T-cell (primary cell): ENCODE measurements around the gene DIRAS1. TPM values are rescaled to one million over a fixed set of nuclear protein-coding genes. Genes with fewer than 3 reads are reported as not detected.

Experiments
- ATAC-seq, 4 experiments: fragments of 200-7000 bp in 3 of 4; fragments of 150-1000 bp in 1 of 4; cut with Tn5 transposase; replicated peaks in 1 of 4; 1 replicate in 3 of 4; 2 replicates in 1 of 4; pipeline ENCODE4 v1.10.0; 2021; ENCODE audit warnings: moderate library complexity in 3 of 4, mild to moderate bottlenecking in 2 of 4, moderate number of reproducible peaks in 1 of 4
- CTCF ChIA-PET, 2 donors: fragments of 300-600 bp; sonication (Branson Sonifier 250); formaldehyde crosslinking; loops; one replicate each; lab custom pipeline; 2022; ENCODE audit warnings: antibody characterized with exemption in 2 of 2; lab: Charles Lee
- POLR2A ChIA-PET, 2 donors: fragments of 300-600 bp; sonication (Branson Sonifier 250); formaldehyde crosslinking; loops; one replicate each; lab custom pipeline; 2022; ENCODE audit warnings: antibody characterized with exemption in 2 of 2; lab: Charles Lee
- DNase-seq, 35 experiments: peaks; one replicate each; pipeline versions ENCODE4 v3.0.0 to v3.0.0-alpha.2; 2013 to 2023
- H3K27ac ChIP-seq: one replicate; pipeline ENCODE4 v1.5.1; 2013; ENCODE audit warnings: low read length
- H3K27me3 ChIP-seq, 2 experiments: replicated peaks in 1 of 2; 1 replicate in 1 of 2; 2 replicates in 1 of 2; pipeline versions ENCODE4 v1.6.1 to v1.7.0; 2013; ENCODE audit warnings: low read length in 1 of 2, mixed read lengths in 1 of 2; ENCODE audit not compliant: control insufficient read depth in 2 of 2, insufficient read depth in 2 of 2; ENCODE audit errors: extremely low read depth in 1 of 2
- H3K36me3 ChIP-seq, 2 donors: 1 replicate in 1 of 2; 2 replicates in 1 of 2; pipeline versions ENCODE4 v1.6.1 to v1.7.0; 2013; ENCODE audit warnings: low read length in 1 of 2; ENCODE audit not compliant: control insufficient read depth in 2 of 2, insufficient read depth in 1 of 2; ENCODE audit errors: extremely low read depth in 1 of 2
- H3K4me1 ChIP-seq, 2 experiments: 1 replicate in 1 of 2; 2 replicates in 1 of 2; pipeline versions ENCODE4 v1.6.1 to v1.7.0; 2013; ENCODE audit warnings: low read length in 2 of 2, mixed read lengths in 1 of 2; ENCODE audit not compliant: insufficient read depth in 2 of 2, control insufficient read depth in 1 of 2; ENCODE audit errors: extremely low read depth in 1 of 2
- H3K4me3 ChIP-seq, 2 donors: 1 replicate in 1 of 2; 2 replicates in 1 of 2; pipeline versions ENCODE4 v1.5.1 to v1.7.0; 2013; ENCODE audit warnings: mild to moderate bottlenecking in 2 of 2, low read length in 1 of 2, moderate library complexity in 1 of 2; ENCODE audit not compliant: control insufficient read depth in 1 of 2; ENCODE audit errors: extremely low read depth in 1 of 2
- H3K9me3 ChIP-seq: 2 replicates; pipeline ENCODE4 v1.7.0; 2013
- H3K27ac Mint-ChIP-seq, 2 donors: one replicate each; pipeline ENCODE4 v1.8.0; 2020 to 2021; ENCODE audit warnings: mild to moderate bottlenecking in 2 of 2, mixed read lengths in 2 of 2
- H3K27me3 Mint-ChIP-seq, 2 donors: one replicate each; pipeline ENCODE4 v1.8.0; 2021 to 2022; ENCODE audit warnings: mixed read lengths in 2 of 2
- H3K36me3 Mint-ChIP-seq: one replicate; pipeline ENCODE4 v1.8.0; 2021; ENCODE audit warnings: mixed read lengths
- H3K4me1 Mint-ChIP-seq, 3 donors: one replicate each; pipeline ENCODE4 v1.8.0; 2020 to 2022; ENCODE audit warnings: mixed read lengths in 3 of 3, mild to moderate bottlenecking in 1 of 3
- H3K4me3 Mint-ChIP-seq, 3 donors: one replicate each; pipeline ENCODE4 v1.8.0; 2020 to 2022; ENCODE audit warnings: mild to moderate bottlenecking in 3 of 3, mixed read lengths in 3 of 3, moderate library complexity in 3 of 3
- H3K9me3 Mint-ChIP-seq, 3 donors: one replicate each; pipeline ENCODE4 v1.8.0; 2020 to 2022; ENCODE audit warnings: mixed read lengths in 3 of 3
- WGBS: methylation state at CpG from one replicate; pipeline ENCODE4 v1.1.5; 2013; ENCODE audit warnings: missing lambda C conversion rate; ENCODE audit not compliant: insufficient coverage; 5-methylcytosine and 5-hydroxymethylcytosine counted together
- total RNA-seq, 35 experiments: library from RNA in 6 of 35; stranded (reverse) in 6 of 35; fragments of 120-200 nt in 1 of 35; gene quantifications; one replicate each; pipeline versions ENCODE4 v1.2.1 to v1.2.4 and lab custom pipeline; 2013 to 2026

The DIRAS1 gene
- total RNA-seq, 5 donors from 2014 or later (not counting 1 experiment from before 2014, with no cell fraction given) = 0.53 to 0.70 (median 0.60) TPM

GRCh38 chr19:2723747-2724146 is 2.6 kb upstream of the DIRAS1 start:
- CTCF ChIA-PET = no interaction called here
- Histone ChIP-seq H3K4me1 (peaks cover 2 to 23% of the 10 kb centered on the region in 2 experiments), H3K27me3 (peaks cover 3 to 74% of the 10 kb centered on the region in 2 experiments), H3K27ac (no peak overlapping the region), H3K36me3 (no peaks in the 10 kb centered on the region), H3K9me3 (no peaks in the 10 kb centered on the region), H3K4me3 (no peak overlapping the region)
- Mint-ChIP-seq H3K27me3 (peaks cover 18 to 52% of the 10 kb centered on the region in 2 donors), H3K9me3 (no peaks in the 10 kb centered on the region), H3K27ac (no peak overlapping the region), H3K36me3 (no peaks in the 10 kb centered on the region), H3K4me1 (peaks cover 0 to 11% (median 7%) of the 10 kb centered on the region in 3 donors), H3K4me3 (no peak overlapping the region)
- ATAC-seq (no peak), DNase-seq (no peak)
- WGBS = 87% methylated on average over 14 of the region's 14 CpGs
- POLR2A ChIA-PET = no interaction called here

DNA sequence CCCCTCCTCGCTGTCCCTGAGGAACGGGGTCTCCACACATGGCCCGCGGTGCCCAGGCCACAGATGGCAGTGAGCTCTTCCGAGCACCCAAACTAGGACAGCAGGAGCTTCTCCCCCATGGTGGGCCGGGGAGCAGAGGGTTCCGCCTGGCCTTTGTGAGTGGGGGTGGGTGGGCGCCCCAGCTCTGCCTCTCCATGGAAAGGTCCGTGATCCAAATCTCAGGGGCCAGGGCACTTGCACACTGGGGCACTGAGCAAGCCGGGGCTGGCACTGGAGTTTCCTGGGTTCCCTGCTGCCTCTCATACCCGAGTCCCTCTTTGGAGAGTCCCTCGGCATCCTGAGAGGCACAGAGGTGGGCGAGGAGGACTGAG is 2.2 kb upstream of the DIRAS1 start:
- no peaks in the 10 kb centered on the region for H3K36me3 Mint-ChIP-seq
- H3K4me1 ChIP-seq = peaks cover 2 to 23% of the 10 kb centered on the region in 2 experiments
- H3K36me3 ChIP-seq = no peaks in the 10 kb centered on the region
- no peak overlapping the region for H3K4me3 ChIP-seq
- H3K27me3 ChIP-seq = peaks cover 3 to 78% of the 10 kb centered on the region in 2 experiments
- ChIA-PET POLR2A (no interaction called here), CTCF (no interaction called here)
- H3K27ac Mint-ChIP-seq = no peak overlapping the region
- no peak for DNase-seq
- H3K4me3 Mint-ChIP-seq = peak overlapping the region in 1 of 3 donors; percentile 49
- peaks cover 0 to 11% (median 7%) of the 10 kb centered on the region in 3 donors for H3K4me1 Mint-ChIP-seq
- H3K9me3 ChIP-seq = no peaks in the 10 kb centered on the region
- H3K27me3 Mint-ChIP-seq = peaks cover 18 to 56% of the 10 kb centered on the region in 2 donors
- no peak overlapping the region for H3K27ac ChIP-seq
- ATAC-seq = no peak
- WGBS = 85% methylated on average over 11 of the region's 13 CpGs
- H3K9me3 Mint-ChIP-seq = no peaks in the 10 kb centered on the region

DNA sequence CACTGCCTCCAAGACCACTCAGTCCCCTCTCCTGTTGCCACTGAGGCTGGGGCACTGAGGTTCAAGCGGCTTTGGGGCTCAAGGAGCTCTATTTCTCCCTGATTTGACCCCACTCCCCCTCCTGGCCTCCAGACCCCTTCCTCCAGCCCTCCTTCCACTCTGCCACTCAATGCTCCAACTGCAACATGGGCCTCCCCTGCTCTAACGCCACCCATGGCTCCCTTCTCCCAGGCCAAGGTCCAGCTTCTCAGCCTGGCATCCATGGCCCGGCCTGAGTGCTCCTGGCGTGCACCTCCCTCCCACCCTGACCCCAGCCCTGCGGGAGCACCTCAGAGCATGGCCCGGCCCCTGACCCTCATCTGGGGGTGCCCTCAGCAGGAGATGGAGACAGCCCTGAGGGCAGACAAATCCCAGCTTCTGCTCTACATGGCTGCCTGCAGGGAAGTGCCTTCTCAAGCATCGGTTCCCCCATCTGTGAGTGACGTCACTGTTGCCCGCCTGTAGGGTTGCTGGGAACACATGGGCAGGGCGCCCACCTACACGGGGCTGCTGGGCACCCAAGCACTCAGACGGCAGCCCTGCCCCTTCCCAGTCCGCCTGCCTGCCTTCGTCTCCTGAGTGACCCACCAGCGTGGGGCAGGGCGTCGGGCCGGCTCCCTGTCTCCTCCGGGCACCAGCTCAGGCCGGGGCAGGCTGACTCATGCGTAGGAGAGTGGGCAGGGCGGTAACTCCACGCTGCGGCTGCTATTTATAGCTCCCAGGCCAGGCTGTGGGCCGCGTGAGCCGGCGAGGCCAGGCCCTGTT is 1.6 kb upstream of the DIRAS1 start:
- Histone ChIP-seq H3K27ac (no peak overlapping the region), H3K36me3 (no peaks in the 10 kb centered on the region), H3K4me1 (peaks cover 2 to 23% of the 10 kb centered on the region in 2 experiments), H3K9me3 (no peaks in the 10 kb centered on the region), H3K4me3 (no peak overlapping the region), H3K27me3 (peaks cover 3 to 82% of the 10 kb centered on the region in 2 experiments)
- ATAC-seq (no peak), DNase-seq (no peak)
- Mint-ChIP-seq H3K9me3 (no peaks in the 10 kb centered on the region), H3K27ac (no peak overlapping the region), H3K4me3 (peak overlapping the region in 1 of 3 donors; percentile 49), H3K27me3 (peaks cover 22 to 58% of the 10 kb centered on the region in 2 donors), H3K36me3 (no peaks in the 10 kb centered on the region), H3K4me1 (peaks cover 0 to 11% (median 7%) of the 10 kb centered on the region in 3 donors)
- ChIA-PET POLR2A (interaction anchor here in 1 of 2 donors (0.7 kb wide), 1 partner anchor 32 kb away, joined by 3 read pairs; no protein-coding TSS in a partner anchor), CTCF (no interaction called here)
- 76% methylated on average over 26 of the region's 28 CpGs for WGBS

GRCh38 chr19:2721570-2722540 is 683 bp upstream of the DIRAS1 start:
- Histone ChIP-seq H3K4me3 (peak overlapping the region in 1 of 2 donors; percentile 49), H3K27me3 (peaks cover 3 to 79% of the 10 kb centered on the region in 2 experiments), H3K36me3 (no peaks in the 10 kb centered on the region), H3K4me1 (peaks cover 2 to 20% of the 10 kb centered on the region in 2 experiments), H3K9me3 (no peaks in the 10 kb centered on the region), H3K27ac (no peak overlapping the region)
- ChIA-PET POLR2A (no interaction called here), CTCF (no interaction called here)
- Mint-ChIP-seq H3K4me3 (peak overlapping the region; percentile 17 to 61 (median 28)), H3K4me1 (peaks cover 0 to 8% (median 5%) of the 10 kb centered on the region in 3 donors), H3K27me3 (peaks cover 22 to 54% of the 10 kb centered on the region in 2 donors), H3K36me3 (no peaks in the 10 kb centered on the region), H3K9me3 (no peaks in the 10 kb centered on the region), H3K27ac (no peak overlapping the region)
- DNase-seq = no peak
- WGBS = 33% methylated on average over 33 of the region's 39 CpGs
- ATAC-seq = no peak

DNA sequence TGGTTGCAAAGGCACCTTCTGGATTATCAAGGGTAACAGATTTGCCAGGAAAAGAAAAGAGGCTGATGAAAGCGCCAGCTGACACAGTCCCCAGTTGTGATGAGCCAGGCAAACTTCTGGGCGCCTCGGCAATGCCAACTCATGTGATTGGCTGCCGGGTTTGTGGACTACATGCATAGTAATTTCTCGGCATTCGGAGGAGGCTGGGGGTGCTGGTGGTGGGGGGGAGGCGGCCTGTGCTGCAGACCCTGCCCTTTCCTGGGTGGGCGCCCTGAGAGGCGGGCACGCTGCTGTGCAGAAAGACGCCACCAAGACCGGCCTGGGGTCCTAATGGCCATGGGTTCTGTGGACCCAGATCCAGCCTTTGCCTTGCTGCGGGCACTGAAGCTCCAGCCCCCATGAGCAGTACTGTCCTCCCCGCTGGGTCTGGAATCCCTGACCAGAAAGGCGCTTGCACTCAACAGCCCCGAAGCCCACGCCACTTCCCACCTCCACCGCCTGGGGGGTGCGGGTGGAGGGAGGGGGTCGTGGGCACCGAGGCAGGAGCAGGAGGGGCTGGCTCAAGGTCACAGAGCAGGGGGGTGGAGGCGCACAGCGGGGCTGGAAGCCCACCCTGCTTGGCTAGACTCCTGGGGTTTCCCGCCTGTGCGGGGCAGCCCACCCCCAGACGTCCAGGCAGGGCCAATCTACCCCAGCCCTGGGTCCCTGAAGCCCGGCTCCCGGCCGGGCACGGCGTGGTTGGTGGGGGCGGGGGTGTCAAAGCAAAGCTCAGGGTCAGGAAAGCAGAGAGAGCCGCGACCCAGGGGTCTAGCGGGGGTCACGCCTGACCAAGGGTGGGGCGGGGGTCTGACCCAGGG is 1.0 kb downstream of the DIRAS1 start:
- peak overlapping the region; percentile 25 to 62 (median 59) for H3K4me3 Mint-ChIP-seq
- POLR2A ChIA-PET = no interaction called here

More for the DNA sequence above, 1.0 kb downstream of the DIRAS1 start:
- DNase-seq = no peak
- H3K27ac ChIP-seq = no peak overlapping the region
- no peaks in the 10 kb centered on the region for H3K9me3 ChIP-seq
- H3K36me3 ChIP-seq = peaks cover 0 to 3% of the 10 kb centered on the region in 2 donors
- Mint-ChIP-seq H3K36me3 (peaks cover 6% of the 10 kb centered on the region), H3K27me3 (peaks cover 18 to 50% of the 10 kb centered on the region in 2 donors), H3K4me1 (peaks cover 0 to 8% (median 5%) of the 10 kb centered on the region in 3 donors), H3K9me3 (peaks cover 1 to 8% (median 2%) of the 10 kb centered on the region in 3 donors), H3K27ac (no peak overlapping the region)
- peaks cover 3 to 73% of the 10 kb centered on the region in 2 experiments for H3K27me3 ChIP-seq
- peaks cover 2 to 16% of the 10 kb centered on the region in 2 experiments for H3K4me1 ChIP-seq
- no peak for ATAC-seq
- CTCF ChIA-PET = interaction anchor here in 1 of 2 donors (0.6 kb wide), 1 partner anchor 221 kb away, joined by 4 read pairs; no protein-coding TSS in a partner anchor
- peak overlapping the region in 1 of 2 donors; percentile 7 for H3K4me3 ChIP-seq
- WGBS = 11% methylated on average over 27 of the region's 37 CpGs
